Neural progenitor cell (in vitro differentiated cells): ENCODE results near the gene ATP2A3.

ENCODE experiments used
- CTCF ChIP-seq: fragments of 200-600 bp; sonication (generic); IDR thresholded peaks from 2 replicates; pipeline ENCODE4 v1.5.1; 2017; ENCODE audit warnings: antibody characterized with exemption, mild to moderate bottlenecking
- EZH2phosphoT487 ChIP-seq: fragments of 200-600 bp; sonication (generic); IDR thresholded peaks from 2 replicates; pipeline ENCODE4 v1.6.1; 2017; ENCODE audit warnings: antibody characterized with exemption

- TF ChIP-seq CTCF (no peak), EZH2phosphoT487 (no peak)
Observed at GRCh38 chr17:3915995-3916696, 48.1 kb downstream of the ATP2A3 start, which contains the start of gene P2RX1.
